BE2C (cell line): ENCODE measurements around the gene ELMO2.
A peak's percentile ranks its signal among the peaks of the same experiment; 100 is the strongest.

Experiments
- DNase-seq: peaks from one replicate; pipeline ENCODE4 v3.0.0-alpha.2; 2020
- H3K27me3 ChIP-seq: fragments of 250-450 bp; sonication (Bioruptor Pico); 2 replicates; pipeline ENCODE4 v1.5.1; 2020; ENCODE audit warnings: mild to moderate bottlenecking
- H3K36me3 ChIP-seq: fragments of 250-450 bp; sonication (Bioruptor Pico); 2 replicates; pipeline ENCODE4 v1.5.1; 2020; ENCODE audit warnings: mild to moderate bottlenecking
- H3K4me1 ChIP-seq: fragments of 250-450 bp; sonication (Bioruptor Pico); 2 replicates; pipeline ENCODE4 v1.5.1; 2020
- H3K4me3 ChIP-seq: 2 replicates; pipeline ENCODE4 v1.5.1; 2011; ENCODE audit warnings: low read depth, low read length
- H3K9me3 ChIP-seq: fragments of 250-450 bp; sonication (Bioruptor Pico); 2 replicates; pipeline ENCODE4 v1.5.1; 2020
- TF ChIP-seq, protein P1 (sequence below): IDR thresholded peaks from 2 replicates; pipeline ENCODE4 v1.5.1; 2012; ENCODE audit warnings: mild to moderate bottlenecking, low read depth, low read length

ELMO2 gene

DNA sequence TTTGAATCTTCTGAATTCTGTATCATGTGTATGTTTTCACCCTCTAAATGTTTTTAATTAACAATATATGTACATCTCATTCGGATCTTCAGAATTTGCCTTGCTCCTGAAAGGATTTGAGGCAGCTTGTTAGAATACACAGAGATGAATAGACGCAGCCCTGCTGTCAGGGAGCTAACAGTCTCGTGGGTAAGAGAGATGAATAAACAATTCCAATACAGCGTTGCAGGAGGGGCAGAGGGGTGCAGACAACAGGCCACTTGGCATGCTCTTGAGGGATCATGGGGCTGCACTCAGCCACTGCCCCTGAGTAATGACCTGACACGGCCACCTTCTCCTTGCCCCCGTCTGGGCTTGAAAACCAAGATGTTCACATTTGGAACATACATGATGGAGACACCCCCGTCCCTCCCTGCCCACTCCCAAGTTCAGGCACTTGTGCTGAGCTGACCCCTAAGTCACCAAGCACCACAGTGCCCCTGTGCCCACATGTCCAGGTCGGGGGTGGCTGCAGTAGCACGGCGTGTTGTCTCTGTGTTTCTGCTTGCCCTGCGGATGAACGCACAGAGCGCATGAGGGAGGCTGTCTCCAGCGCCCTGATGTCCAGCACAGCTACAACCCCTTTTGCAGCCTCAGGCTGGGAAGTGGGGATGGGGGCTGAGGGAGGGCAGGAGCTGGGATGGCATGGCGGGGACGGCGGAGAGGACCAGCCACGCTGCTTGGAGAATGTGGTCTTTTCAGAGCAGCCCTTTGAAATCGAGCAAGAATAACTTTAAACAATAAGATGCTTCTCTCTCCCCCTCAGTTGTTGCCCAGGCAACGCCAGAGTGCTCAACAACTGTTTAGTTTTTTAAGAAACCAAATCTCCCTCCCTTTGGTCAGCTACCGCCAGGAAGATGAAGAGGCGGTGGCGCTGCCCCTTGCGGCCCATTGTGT is 65.1 kb downstream of the ELMO2 start:
- TF ChIP-seq, protein P1, sequence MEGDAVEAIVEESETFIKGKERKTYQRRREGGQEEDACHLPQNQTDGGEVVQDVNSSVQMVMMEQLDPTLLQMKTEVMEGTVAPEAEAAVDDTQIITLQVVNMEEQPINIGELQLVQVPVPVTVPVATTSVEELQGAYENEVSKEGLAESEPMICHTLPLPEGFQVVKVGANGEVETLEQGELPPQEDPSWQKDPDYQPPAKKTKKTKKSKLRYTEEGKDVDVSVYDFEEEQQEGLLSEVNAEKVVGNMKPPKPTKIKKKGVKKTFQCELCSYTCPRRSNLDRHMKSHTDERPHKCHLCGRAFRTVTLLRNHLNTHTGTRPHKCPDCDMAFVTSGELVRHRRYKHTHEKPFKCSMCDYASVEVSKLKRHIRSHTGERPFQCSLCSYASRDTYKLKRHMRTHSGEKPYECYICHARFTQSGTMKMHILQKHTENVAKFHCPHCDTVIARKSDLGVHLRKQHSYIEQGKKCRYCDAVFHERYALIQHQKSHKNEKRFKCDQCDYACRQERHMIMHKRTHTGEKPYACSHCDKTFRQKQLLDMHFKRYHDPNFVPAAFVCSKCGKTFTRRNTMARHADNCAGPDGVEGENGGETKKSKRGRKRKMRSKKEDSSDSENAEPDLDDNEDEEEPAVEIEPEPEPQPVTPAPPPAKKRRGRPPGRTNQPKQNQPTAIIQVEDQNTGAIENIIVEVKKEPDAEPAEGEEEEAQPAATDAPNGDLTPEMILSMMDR: no peak
- no peak for DNase-seq
- H3K9me3 ChIP-seq: no peaks in the 10 kb centered on the region
- no peaks in the 10 kb centered on the region for H3K36me3 ChIP-seq
- no peaks in the 10 kb centered on the region for H3K4me1 ChIP-seq
- no peak overlapping the region for H3K4me3 ChIP-seq
- H3K27me3 ChIP-seq: no peaks in the 10 kb centered on the region

DNA sequence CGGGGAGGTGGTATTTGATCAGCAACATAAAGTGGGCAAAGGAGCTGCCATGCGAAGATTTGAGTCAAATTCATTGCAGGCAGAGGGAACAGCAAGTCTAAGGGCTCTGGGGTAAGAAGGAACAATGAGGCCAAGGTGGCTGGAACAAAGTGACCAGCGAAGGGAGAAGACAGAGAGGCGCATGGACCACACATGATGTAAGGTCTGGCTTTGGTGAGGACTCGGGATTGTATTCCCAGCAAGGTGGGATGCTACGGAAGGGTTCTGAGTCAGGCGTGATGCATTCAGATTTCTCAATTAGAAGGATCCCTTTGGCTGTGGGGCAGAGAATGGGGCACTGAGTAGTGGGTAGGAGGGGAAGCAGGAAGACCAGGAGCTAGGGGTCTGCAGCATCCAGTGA is 67.4 kb downstream of the ELMO2 start:
- H3K4me1 ChIP-seq: no peaks in the 10 kb centered on the region
- no peaks in the 10 kb centered on the region for H3K27me3 ChIP-seq
- DNase-seq: no peak
- TF ChIP-seq, protein P1: no peak
- H3K36me3 ChIP-seq: no peaks in the 10 kb centered on the region
- no peak overlapping the region for H3K4me3 ChIP-seq
- no peaks in the 10 kb centered on the region for H3K9me3 ChIP-seq

DNA sequence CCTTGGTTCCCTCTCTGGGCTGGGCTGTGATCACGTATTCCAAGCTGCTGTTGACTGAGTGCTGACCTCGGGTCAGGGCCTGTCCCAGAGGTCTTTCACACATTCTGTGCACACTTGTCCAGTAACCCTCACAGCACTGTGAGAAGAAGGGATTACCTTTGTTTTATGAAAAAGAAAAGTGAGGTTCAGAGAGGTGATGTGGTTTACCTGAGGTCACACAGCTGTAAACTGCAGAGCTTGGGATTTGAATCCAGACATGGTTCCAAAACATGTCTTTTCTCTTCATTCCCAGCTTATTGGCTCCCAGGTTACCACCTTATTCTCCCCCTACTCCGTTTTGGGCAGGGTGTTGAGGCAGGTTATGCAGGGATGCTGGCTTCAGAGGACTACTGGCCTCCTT is 69.7 kb downstream of the ELMO2 start:
- DNase-seq: no peak
- H3K4me1 ChIP-seq: peaks cover 13% of the 10 kb centered on the region
- TF ChIP-seq, protein P1: no peak
- H3K36me3 ChIP-seq: no peaks in the 10 kb centered on the region
- H3K9me3 ChIP-seq: no peaks in the 10 kb centered on the region
- H3K4me3 ChIP-seq: no peak overlapping the region
- H3K27me3 ChIP-seq: no peaks in the 10 kb centered on the region

DNA sequence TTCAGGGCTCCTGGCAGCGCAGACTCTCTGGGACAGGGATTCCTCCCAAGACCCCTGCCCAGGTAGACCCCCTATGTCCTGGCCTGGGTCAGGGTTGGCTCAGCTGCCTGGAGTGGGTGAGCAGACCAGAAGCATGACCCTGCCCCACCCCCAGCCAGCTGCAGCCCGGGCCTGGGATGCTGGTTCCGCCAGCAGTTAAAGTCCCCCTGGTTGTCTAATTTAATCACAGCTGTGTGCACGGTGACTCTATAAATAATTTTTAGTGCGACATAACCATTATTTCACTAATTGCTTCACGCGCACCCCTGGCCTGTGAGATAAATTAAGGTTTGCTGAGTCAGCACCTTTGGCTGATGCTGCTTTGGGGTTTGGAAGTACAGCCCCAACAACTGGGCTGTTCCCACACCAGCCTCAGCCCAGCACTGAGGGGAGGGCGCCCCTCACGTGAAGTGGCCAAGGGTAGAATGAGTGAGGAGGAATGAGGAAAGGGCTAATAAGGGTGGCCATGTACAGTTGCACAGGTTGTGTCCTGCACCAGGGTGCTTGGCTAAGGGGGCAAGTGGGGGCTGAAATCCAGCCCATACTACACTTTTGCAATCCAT is 72.0 kb downstream of the ELMO2 start:
- no peaks in the 10 kb centered on the region for H3K9me3 ChIP-seq
- no peaks in the 10 kb centered on the region for H3K27me3 ChIP-seq
- H3K4me3 ChIP-seq: no peak overlapping the region
- H3K36me3 ChIP-seq: no peaks in the 10 kb centered on the region
- DNase-seq: no peak
- peaks cover 31% of the 10 kb centered on the region for H3K4me1 ChIP-seq
- TF ChIP-seq, protein P1: no peak

DNA sequence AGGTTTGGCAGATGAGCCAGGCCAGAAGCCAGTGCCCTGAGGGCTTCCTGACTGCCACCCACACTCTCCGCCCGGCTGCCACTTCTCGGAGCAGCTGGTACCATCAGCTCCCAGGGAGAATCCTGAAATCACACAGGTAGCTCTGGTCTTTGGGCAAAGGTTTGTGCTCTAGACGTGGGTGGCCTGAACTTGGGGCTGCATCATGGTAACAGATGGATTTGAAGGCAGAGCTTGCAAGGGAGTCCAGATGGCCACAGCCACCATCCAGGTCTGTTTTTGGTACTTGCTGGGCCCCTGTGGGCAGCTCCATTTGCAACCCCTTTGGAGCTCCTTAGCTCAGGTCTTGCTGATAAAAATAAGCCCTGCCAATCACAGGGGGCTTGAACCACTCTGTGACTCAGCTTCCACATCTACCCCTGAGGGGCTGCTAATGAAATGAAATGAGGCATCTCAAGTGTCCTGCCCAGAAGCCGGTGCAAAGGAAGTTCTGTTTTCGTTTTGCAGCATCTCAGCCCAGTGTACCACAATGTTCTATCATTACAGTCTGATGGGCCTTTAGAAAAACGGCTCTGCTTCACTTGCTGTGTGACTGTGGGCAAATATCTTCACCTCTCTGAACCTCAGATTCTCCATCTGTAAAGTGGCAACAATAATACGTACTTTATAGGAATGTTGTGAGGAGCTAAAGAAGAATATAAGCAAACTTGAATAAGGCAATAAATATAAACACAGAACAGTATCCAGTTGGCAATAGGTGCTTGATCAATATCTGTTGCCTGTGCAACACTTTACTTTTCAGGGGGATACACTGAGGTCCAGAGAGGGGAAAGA is 73.0 kb downstream of the ELMO2 start:
- Histone ChIP-seq H3K36me3 (no peaks in the 10 kb centered on the region), H3K9me3 (no peaks in the 10 kb centered on the region), H3K27me3 (no peaks in the 10 kb centered on the region), H3K4me3 (no peak overlapping the region), H3K4me1 (peaks cover 40% of the 10 kb centered on the region)
- DNase-seq: peak; percentile 53
- TF ChIP-seq, protein P1: no peak
